ENCODE results near the gene PRKCQ.
"Not testable (repeated sequence)": the region's sequence is repeated elsewhere in the genome, so short reads cannot be mapped to it uniquely, and the experiment has no call there.

The PRKCQ gene

DNA sequence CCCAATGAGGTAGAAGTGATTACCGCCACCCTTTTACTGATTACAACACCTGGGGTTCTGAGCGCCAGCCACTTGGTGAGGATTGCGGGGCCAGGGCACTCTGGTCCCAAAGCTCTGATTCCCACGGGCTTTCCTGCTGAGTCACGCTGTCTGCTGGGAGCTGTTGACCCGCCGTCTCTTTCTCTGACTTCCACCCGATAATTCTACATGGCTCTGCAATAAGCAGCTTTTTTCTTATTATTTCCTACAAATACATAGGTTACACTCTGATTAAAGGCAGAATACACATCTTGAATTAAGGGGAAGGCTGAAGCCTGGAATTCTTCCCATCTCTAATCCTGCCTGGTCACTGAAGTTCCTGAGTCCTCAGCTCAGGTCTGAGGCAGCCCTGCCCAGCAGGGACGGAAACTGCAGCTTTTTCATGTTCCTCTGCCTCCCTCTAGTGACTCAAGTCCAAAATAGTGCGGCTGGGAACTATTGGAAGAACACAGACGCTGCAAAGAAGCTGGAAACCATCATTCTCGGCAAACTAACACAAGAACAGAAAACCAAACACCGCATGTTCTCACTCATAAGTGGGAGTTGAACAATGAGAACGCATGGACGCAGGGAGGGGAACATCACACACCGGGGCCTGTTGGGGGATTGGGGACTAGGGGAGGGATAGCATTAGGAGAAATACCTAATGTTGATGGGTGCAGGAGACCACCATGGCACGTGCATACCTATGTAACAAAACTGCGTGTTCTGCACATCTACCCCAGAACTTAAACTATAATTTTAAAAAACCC is 178.3 kb downstream of the PRKCQ start:
- peak; percentile 83 for DNase-seq

DNA sequence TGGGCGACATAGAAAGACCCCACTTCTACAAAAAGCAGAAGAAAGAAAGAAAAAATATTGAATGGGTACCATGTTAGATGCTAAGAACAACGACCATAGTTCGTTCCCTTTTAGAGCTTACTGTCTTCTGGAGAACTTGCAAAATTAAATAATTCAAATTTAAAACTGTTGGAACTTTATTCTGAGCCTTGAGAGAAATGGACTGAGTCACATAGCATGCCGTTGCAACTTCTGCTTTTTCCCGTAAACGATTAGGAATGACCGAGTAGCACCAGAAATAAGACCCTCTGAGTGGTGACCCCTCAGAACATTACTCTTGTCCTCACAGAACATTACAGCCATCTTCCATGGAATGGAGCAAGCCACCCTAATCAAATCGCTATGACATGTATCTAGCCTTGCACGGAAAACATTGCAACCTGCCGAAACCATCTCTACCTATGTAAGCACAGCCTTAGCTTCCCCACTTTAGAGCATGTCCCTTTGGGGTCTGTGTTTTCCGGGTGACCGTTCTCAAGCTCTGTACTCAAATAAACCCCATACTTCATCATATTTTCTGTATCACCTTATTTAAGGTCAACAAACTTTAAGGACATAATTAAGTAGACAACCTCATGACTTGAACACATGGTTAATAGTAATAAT is 179.1 kb downstream of the PRKCQ start:
- DNase-seq = no peak

DNA sequence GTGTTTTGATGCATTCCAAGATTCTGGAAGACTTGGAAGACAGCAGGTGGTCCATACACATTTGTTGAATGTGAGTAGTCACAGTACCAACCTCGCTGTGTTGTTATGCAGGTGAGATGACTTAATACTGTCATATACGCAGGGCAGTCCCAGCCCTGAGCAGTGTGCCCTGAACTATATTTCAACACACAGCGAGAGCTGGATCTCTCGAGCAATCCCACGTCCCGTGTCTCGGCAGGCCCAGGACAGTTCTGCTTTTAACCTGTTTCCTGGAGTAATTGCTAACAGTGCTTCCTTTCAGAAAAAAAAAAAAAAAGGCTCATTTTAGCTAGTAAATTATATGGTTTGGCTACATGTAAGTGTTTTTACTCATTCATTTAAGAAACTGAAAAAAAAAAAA is 179.7 kb downstream of the PRKCQ start:
- DNase-seq = no peak

DNA sequence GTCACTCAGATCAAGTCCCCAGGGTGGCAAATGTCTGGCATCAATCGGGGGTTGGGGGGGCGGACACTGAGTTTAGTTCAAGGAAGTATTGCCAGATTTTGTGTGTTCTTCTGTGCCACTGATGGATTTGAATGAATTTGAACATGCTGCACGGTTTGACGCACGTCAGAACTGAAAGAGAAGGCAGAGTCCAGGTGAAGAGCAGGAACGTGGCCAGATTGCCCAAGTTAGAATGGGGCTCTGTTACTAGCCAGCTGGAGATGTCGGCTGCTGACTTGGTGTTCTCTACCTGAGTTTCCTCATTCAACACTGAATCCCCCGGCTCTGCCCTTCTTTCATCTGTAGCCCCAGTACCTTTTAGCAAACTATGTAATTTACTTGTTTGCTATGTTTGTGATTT is 180.2 kb downstream of the PRKCQ start:
- no peak for DNase-seq

DNA sequence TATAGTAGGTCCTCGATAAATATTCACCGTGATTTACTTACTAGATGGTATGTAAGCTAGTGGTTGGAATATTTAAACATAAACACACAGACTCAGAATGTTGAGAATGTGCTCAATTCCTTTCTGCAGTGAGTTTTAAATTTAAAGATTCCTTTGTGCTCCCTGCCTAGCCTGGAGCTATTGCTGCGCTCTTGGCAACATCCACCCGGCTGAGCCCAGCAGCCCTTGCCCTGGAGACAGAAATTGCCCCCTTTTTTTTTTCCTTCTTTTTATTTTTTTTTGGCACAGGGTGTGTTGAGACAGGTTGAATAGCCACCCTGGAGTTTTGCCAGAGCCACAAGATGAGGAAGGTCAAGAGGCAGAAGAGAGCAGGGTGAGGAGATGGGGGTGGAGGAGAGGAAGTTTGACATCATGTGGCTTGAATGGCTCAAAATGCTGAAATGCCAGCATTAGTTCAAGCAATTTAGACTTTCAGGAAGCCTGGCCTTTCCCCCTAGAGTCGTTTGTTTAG is 180.8 kb downstream of the PRKCQ start:
- DNase-seq = no peak

DNA sequence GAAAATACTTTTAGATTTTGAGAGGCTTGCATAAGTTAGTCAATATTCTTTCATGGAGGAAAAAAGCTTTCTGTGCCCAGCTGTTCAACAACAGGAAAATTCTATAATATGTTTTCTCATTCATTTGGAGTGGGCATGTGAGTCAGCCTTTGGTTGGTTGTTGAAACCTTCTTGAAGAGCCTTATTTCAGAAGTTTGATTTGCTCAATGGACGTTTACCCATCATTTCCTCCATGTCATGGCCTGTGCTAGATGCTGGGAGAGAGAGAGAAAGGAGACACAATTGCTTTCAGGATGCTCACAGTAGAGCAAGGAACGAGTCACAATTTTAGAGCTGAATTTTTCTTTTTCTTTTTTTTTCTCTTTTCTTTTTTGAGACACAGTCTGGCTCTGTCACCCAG is 181.7 kb downstream of the PRKCQ start:
- DNase-seq = no peak

DNA sequence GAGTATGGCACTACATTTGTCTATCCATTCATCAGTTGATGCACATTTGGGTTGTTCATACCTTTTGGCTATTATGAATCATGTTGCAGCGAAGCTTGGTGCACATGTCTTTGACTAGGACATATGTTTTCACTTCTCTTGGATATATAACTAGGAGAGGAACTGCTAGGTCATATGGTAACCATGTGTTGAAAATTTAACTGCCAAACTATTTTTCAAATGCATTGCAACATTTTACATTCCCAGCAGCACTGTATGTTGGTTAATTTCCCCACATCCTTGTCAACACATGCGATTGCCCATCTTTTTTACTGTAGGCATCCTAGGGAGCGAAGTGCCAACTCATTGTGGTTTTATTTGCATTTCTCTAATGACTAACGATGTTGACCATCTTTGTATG is 183.4 kb downstream of the PRKCQ start:
- DNase-seq = no peak

DNA sequence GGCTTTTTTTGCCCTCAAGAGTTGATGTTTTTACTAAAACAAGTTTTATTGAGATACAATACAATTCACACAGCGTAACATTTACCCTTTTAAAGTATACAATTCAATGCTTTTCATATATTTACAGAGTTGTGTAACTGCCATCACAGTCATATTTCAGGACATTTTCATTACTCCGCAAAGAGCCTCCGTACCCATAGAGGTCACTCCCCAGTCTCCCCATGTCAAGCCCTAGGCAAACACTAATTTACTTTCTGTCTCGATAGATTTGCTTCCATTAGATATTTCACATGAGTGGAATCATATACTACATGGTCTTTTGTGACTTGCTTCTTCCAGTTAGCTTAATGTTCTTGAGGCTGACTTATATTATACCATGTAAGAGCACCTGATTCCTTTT is 183.8 kb downstream of the PRKCQ start:
- no peak for DNase-seq

DNA sequence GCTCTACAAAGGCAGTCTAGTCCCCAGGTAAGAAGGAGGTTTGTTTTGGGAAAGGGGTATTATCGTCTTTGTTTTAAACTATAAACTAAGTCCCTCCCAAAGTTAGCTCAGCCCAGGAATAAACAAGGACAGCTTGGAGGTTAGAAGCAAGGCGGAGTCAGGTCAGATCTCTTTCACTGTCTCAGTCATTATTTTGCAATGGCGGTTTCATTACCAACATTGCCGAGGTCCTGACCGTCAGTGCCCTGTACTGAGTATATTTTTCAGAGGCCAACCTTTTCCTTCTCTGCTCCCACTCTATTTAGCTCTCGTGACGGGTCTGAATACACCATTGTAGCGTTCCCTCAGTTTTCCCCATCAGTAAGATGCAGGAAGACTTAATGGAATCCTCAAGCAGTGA is 184.5 kb downstream of the PRKCQ start:
- DNase-seq = no peak

DNA sequence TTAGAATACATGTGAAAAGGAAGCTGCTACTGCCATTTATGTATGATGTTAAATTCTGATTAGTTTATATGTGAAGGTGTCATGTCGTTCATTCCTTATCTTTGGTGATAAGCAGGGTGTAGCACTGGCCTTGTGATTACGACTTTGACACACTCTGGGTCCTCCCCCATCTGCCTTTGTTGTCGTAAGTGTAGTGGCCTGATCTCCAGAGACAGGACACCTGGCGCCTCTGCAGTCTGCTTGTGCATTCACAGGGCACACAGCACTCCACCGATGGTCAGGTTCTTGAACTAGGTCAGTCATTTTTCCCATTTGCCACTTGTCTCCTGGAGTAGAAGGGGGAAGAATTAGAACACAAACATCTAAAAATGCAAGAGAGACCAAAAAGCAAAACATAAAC is 186.0 kb downstream of the PRKCQ start:
- peak; percentile 21 to 35 for DNase-seq

DNA sequence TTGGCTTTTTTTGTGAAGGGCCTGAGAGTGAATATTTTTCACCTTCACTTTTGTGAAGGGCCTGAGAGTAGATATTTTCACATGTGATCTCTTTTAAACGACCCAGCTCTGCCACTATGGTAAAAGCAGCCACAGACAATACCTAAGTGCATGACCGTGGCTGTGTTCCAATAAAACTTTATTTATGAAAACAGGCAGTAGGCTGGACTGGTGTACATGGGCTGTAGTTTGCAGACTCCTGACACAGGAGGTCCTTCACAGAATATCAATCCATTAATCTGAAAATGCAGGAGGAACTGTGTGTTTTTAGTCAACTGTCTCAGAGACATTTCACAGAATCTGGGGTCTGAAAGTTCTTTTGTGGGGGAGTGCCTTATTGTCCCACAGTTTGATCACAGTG is 186.9 kb downstream of the PRKCQ start:
- no peak for DNase-seq

DNA sequence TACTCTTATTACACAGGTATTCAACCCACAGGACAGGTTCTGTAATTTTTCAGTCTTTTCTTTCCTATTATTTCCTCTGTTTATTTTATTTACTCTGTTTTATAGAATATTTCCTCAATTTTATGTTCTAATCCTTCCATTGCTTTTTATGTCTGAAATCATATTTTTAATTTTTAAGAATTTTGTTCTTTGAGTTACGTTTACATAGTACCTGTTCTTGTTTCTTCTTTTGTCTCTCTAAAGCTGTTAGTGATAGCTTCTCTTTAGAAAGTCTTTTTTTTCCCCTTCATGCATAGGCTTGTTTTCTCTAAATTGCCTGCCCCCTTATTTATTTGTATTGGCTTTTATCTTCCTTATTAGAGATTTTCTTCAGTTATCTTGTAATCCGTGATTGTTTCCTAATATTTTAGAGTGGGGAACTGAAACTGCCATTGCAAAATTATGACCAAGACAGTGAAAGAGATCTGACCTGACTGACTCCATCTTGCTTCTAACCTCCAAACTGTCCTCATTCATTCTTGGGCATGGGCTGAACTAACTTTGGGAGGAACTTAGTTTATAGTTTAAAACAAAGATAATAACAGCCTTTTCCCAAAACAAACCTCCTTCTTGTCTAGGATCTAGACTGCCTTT is 189.7 kb downstream of the PRKCQ start:
- DNase-seq = no peak

DNA sequence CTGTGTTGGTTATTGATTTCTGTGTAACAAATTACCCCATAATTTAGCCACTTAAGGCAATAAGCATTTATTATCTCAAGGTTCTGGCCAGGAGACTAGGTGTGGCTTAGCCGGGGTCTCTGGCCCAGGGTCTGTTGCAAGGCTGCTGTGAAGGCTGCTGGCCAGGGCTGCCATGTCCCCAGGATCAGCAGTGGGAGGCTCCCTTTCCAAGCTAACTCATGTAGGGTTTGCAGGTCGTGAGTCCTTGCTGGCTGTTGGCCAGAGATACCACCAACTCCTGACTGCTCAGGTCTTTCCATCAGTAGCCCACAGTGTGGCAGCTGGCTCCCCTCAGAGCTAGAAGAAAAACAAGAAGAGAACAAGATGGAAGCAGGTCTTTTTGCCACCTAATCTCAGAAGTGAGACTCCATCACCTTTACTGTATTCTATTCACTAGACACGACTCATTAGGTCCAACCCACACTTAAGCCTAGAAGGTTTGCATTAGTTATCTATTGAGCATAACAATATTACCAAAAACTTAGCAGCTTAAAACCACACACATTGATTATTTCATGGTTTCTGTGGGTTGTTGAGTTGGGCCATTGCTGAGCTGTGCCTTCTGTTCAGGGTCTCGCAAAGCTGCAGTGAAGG is 191.7 kb downstream of the PRKCQ start:
- DNase-seq = no peak

DNA sequence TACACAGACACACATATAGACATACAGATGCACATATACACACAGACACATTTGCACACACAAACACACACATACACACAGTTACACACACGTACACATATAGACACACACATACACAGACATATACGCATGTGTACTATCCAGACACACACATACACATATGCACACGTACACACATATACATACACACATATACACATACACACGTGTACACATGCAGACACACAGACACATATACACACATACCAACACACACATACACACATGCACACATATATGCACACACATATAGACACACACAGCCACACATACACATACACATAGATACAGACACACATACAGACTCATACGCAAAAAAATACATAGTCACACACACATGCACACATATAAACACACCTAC is 193.1 kb downstream of the PRKCQ start:
- DNase-seq = no peak

DNA sequence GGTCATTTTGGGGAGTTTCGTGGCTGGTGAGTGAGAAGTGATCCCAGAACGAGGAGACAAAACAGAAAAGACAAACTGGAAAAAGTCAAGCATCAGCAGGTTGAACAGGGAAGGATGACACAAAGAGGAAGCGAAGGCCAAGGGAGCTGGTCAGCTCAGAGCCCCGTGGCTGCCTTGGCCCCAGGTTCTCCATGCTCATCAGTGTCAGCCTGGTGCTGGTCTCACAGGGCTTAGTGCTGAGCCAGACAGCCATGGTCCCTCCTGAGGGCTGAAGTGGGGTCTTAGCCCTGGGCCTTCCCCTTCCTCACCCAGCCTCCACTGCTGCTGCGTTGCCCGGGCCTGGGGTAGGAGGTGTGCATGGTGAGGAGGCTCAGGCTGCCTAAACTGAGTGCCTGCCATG is 193.7 kb downstream of the PRKCQ start:
- DNase-seq = no peak

DNA sequence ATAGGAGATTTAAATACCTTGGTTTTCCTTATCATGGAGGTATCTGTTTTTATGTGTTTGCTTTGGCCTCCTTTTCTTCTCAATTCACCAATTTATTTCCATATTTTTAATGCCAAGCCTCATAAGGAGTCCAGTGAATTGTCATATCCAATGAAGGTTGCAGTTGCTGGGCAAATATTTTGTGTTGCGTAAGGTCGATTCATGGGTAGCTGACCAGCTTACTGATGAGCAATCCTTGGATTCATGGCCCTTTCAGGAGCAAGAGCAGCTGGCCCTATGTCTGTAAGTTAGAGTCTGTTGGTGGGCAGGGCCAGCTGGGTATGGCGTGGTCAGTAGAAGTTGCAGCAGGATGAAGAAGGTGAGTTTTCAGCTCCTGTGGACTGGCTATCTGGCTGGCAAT is 194.4 kb downstream of the PRKCQ start:
- no peak for DNase-seq

DNA sequence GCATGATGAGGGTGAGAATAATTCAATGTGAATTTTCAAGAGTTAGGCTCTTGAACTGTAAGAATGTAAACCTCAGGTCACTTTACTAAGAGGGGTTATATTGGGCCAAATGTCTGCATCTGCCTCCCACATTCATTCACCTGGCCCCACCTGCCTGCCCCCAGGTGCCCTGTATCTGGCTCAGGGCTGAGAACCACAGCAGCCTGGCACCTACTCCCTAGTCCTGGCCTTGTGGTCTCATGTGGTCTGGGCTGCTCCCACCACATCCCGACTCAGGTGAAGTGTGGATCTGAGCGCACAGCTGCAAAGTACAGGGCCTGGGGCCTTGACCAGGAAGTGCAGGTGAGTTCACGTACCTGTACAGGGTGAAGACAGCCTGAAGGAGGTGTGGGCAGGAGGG is 195.2 kb downstream of the PRKCQ start:
- no peak for DNase-seq

DNA sequence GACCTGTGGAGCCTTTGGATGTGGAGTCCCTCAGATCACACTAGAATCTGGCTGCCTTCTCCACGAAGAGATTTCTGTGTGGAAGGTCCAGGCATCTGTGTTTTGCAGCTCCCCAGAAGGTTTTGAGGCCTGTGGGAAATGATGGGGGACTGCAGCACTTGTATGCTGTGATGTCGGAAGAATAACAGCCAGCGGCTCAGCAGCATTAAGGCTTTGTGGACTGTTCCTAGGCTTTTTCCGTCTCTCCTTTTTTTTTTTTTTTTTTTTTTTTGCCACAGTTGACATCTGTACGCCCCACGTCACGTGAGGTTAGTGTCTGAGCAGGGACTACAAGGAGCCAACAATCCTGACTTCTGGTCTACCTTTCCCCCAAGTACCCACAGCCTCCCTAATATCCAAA is 196.0 kb downstream of the PRKCQ start:
- no peak for DNase-seq

DNA sequence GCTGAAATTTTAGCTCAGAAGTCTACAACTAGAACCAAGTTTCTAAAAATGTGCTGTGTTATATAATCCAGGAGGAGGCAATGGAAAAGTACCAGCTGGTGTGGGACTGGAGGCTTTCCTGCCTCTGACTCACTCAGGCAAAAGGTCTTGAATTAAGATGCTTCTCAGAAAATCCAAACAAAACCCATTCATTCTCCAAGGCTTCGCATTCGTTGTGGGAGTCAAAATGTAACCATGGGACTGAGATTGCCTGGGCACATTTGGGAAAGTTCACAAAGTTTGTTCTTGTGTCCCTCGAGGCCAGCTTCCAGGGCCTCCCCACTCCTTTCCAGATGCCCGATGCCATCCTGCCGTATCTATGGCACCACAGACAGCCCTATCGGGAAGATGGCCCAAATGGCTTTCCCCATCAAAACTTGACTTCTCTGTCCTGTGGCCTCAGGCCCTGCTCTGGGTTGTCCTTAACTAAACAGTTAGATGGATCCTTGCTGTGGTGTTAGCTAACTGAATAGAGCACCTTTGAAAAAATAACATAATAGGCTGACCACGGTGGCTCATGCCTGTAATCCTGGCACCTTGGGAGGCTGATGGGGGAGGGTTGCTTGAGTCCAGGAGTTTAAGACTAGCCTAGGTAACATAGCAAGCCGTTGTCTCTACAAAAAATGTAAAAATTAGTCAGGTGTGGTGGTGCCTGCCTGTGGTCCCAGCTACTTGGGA is 196.8 kb downstream of the PRKCQ start:
- no peak for DNase-seq

DNA sequence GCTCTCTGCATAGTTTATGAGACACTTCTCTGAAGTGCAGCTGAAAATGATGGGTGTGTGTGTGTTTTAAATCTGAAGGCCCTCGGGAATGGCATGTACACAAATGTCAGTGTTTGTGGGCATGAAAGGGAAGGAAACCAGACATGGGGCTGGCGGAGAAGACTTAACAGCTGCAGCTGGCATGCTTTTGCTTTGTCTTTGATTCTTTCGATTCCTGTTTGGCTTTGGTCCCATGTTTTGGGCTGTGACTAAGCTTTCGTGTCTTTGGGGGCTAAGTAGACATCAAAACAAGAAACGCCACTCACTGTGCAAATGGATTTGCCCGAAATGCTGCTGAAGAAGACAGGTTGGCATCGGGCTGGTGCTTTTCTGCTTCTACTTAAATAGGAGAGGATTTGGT is 198.0 kb downstream of the PRKCQ start:
- DNase-seq = no peak

DNA sequence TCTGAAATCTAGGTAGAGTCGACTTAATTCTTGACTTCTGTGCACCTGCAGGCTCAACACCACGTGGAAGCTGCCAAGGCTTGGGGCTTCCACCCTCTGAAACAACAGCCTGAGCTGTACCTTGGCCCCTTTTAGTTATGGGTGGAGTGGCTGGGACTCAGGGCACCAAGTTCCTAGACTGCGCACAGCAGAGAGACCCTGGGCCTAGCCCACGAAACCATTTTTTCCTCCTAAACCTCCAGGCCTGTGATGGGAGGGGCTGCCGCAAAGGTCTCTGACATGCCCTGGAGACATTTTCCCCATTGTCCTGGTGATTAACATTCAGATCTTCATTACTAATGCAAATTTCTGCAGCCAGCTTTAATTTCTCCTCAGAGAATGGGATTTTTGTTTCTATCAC is 199.6 kb downstream of the PRKCQ start:
- not testable (repeated sequence) for DNase-seq

DNA sequence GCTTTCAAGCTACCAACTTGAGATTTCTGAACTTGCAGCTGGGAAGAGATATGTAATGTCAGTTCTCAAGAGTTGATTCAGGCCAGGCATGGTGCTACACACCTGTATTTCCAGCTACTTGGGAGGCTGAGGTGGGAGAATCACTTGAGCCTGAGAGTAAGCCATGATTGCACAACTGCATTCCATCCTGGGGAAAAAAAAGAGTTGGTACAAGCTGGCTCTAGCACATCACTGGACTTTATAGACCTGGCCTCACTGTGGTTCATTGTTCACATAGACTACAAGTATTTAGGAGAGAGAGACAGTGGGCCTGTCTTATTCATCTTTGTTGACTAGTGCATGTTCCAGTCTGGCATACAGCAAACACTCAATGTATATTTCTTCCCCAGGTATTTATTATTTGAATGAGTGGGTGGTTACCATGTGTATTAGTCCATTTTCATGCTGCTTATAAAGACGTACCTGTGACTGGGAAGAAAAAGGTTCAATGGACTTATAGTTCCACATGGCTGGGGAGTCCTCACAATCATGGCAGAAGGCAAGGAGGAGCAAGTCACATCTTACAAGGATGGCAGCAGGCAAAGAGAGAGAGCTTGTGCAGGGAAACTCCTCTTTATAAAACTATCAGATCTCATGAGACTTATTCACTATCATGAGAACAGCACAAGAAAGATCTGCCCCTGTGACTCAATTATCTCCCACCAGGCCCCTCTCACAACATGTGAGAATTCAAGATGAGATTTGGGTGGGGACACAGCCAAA is 200.9 kb downstream of the PRKCQ start:
- no peak for DNase-seq
